ENCODE results near the gene AURKAIP1.

AURKAIP1 gene

DNA sequence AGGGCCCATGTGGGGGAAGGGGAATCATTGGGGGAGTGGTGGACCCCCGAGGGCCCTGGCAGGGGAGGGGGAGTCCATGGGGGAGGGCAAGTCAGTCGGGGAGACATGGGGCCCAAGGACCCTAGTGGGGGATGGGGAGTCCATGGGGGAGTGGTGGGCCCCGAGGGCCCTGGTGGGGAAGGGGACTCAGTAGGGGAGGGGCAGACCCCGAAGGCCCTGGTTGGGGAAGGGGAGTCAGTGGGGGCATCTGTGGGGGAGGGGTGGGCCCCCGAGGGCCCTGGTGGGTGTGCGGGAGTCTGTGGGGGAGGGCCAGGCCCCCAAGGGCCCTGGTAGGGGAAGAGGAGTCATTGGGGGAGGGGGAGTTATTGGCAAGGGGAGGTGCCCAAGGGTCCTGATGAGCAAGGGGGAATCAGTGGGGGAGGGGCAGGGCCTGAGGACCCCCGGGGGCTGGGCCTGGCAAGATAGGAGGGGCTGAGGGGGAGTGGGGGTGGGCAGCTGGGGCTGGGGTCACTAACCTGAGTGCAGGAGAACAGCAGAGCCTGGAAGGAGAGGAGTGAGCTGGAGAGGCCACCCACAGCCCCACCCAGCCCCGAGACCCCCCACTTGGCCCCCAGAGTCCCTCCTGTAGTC, 18.7 kb downstream of the AURKAIP1 start:
- no peak overlapping the region for H3K27ac ChIP-seq (ENCODE audit: low read length)

GRCh38 chr1:1355416-1355815, 19.6 kb downstream of the AURKAIP1 start:
- Histone ChIP-seq H3K27ac (ENCODE audit: low read length) (no peak overlapping the region), H3K27me3 (replicated peaks; ENCODE audit: insufficient read depth, low read length) (peaks cover 55% of the 10 kb centered on the region), H3K4me2 (ENCODE audit: low read depth, low read length) (no peak overlapping the region), H2AFZ (ENCODE audit: low read length) (no peak overlapping the region), H3F3A (ENCODE audit: insufficient read depth, low read length) (no peaks in the 10 kb centered on the region), H3K9ac (ENCODE audit: low read length) (no peak overlapping the region), H3K4me3 (ENCODE audit: low read length) (no peak overlapping the region), H3K36me3 (replicated peaks; ENCODE audit: insufficient read depth, low read length) (no peaks in the 10 kb centered on the region), H3K4me1 (ENCODE audit: low read length) (no peaks in the 10 kb centered on the region), H3K9me3 (replicated peaks; ENCODE audit: insufficient read depth, low read length) (no peaks in the 10 kb centered on the region), H3K9me2 (replicated peaks; ENCODE audit: insufficient read depth, low read length) (no peaks in the 10 kb centered on the region), H4K20me1 (ENCODE audit: insufficient read depth, low read length) (no peaks in the 10 kb centered on the region), H3K79me2 (ENCODE audit: low read length) (no peaks in the 10 kb centered on the region)
- DNase-seq = no peak
- TF ChIP-seq EZH2 (optimal IDR thresholded peaks at IDR 0.05; ENCODE audit: low read depth, low read length) (no peak), EZH2phosphoT487 (IDR thresholded peaks at IDR 0.05; ENCODE audit: low read length) (no peak)
- TF ChIP-seq, protein P1, sequence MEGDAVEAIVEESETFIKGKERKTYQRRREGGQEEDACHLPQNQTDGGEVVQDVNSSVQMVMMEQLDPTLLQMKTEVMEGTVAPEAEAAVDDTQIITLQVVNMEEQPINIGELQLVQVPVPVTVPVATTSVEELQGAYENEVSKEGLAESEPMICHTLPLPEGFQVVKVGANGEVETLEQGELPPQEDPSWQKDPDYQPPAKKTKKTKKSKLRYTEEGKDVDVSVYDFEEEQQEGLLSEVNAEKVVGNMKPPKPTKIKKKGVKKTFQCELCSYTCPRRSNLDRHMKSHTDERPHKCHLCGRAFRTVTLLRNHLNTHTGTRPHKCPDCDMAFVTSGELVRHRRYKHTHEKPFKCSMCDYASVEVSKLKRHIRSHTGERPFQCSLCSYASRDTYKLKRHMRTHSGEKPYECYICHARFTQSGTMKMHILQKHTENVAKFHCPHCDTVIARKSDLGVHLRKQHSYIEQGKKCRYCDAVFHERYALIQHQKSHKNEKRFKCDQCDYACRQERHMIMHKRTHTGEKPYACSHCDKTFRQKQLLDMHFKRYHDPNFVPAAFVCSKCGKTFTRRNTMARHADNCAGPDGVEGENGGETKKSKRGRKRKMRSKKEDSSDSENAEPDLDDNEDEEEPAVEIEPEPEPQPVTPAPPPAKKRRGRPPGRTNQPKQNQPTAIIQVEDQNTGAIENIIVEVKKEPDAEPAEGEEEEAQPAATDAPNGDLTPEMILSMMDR (IDR thresholded peaks at IDR 0.05; ENCODE audit: low read length) = no peak

More for the DNA sequence above, 18.7 kb downstream of the AURKAIP1 start:
- no peak for TF ChIP-seq EZH2phosphoT487 (IDR thresholded peaks at IDR 0.05; ENCODE audit: low read length)
- TF ChIP-seq EZH2 (optimal IDR thresholded peaks at IDR 0.05; ENCODE audit: low read depth, low read length) = no peak
- TF ChIP-seq, protein P1 (IDR thresholded peaks at IDR 0.05; ENCODE audit: low read length) = no peak
- Histone ChIP-seq H3K36me3 (replicated peaks; ENCODE audit: insufficient read depth, low read length) (no peaks in the 10 kb centered on the region), H2AFZ (ENCODE audit: low read length) (no peak overlapping the region), H3K4me3 (ENCODE audit: low read length) (no peak overlapping the region), H3K4me2 (ENCODE audit: low read depth, low read length) (no peak overlapping the region), H4K20me1 (ENCODE audit: insufficient read depth, low read length) (no peaks in the 10 kb centered on the region), H3F3A (ENCODE audit: insufficient read depth, low read length) (no peaks in the 10 kb centered on the region), H3K79me2 (ENCODE audit: low read length) (no peaks in the 10 kb centered on the region), H3K9me2 (replicated peaks; ENCODE audit: insufficient read depth, low read length) (no peaks in the 10 kb centered on the region), H3K27me3 (replicated peaks; ENCODE audit: insufficient read depth, low read length) (peaks cover 64% of the 10 kb centered on the region), H3K9ac (ENCODE audit: low read length) (no peak overlapping the region), H3K4me1 (ENCODE audit: low read length) (no peaks in the 10 kb centered on the region), H3K9me3 (replicated peaks; ENCODE audit: insufficient read depth, low read length) (no peaks in the 10 kb centered on the region)
- no peak for DNase-seq

DNA sequence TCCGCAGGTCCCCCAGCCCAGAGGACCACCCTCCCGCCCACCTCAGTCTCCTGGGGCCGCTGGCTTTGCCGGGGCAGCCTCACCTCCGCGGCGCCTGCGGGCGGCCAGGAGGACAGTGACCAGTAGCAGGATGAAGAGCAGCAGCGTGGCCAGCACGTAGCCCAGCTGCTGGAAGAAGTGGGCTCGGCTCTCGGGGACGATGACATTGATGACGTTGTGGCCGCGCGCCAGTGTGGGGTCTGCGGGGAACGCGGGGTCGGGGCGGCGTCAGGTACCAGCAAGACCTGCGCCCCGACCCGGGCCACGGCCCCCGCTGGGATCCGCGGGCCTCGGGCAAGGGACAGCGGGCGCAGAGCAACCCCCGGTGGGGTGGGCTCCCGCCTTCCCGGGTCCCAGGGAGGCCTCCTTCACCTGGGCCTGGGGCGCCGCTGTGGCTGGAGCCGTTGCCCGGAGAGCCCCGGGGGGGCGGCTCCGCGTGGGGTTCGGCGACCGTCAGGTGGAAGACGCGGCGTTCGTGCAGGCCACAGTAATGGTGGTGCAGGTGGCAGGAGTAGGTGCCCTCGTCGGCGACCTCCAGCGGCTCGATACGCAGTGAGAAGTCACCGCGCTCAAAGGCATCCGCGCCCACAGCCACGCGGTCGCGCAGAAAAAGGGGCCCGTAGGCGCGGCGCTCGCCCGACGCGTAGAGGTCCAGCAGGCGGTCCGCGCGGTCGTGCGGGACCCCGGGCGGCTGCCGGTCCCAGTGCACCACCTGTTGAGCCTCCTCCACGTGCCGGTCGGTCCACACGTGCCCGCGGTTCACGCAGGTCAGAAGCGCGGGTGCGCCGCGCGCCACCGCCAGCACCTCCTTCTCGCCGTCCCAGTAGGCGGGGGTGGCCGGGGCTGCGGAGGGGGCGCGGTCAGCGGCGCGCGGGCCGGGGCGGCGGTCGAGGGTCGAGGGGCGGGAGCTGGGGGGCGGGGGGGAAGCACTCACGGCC, 20.4 kb downstream of the AURKAIP1 start:
- Histone ChIP-seq H3K27me3 (replicated peaks; ENCODE audit: insufficient read depth, low read length) (peaks cover 49% of the 10 kb centered on the region), H3K4me2 (ENCODE audit: low read depth, low read length) (no peak overlapping the region), H3K4me1 (ENCODE audit: low read length) (no peaks in the 10 kb centered on the region), H3F3A (ENCODE audit: insufficient read depth, low read length) (no peaks in the 10 kb centered on the region), H3K36me3 (replicated peaks; ENCODE audit: insufficient read depth, low read length) (no peaks in the 10 kb centered on the region), H2AFZ (ENCODE audit: low read length) (no peak overlapping the region), H3K27ac (ENCODE audit: low read length) (no peak overlapping the region), H4K20me1 (ENCODE audit: insufficient read depth, low read length) (no peaks in the 10 kb centered on the region), H3K9me3 (replicated peaks; ENCODE audit: insufficient read depth, low read length) (no peaks in the 10 kb centered on the region), H3K9ac (ENCODE audit: low read length) (no peak overlapping the region), H3K9me2 (replicated peaks; ENCODE audit: insufficient read depth, low read length) (no peaks in the 10 kb centered on the region), H3K79me2 (ENCODE audit: low read length) (no peaks in the 10 kb centered on the region), H3K4me3 (ENCODE audit: low read length) (no peak overlapping the region)
- TF ChIP-seq, protein P1 (IDR thresholded peaks at IDR 0.05; ENCODE audit: low read length) = no peak
- no peak for TF ChIP-seq EZH2phosphoT487 (IDR thresholded peaks at IDR 0.05; ENCODE audit: low read length)
- no peak for TF ChIP-seq EZH2 (optimal IDR thresholded peaks at IDR 0.05; ENCODE audit: low read depth, low read length)
- DNase-seq = no peak
